ENCODE results near the gene REC8. TPM values are rescaled to one million over a fixed set of nuclear protein-coding genes. Genes with fewer than 3 reads are reported as not detected.

The REC8 gene
- total and polyA plus RNA-seq, 2 of the 13 experiments (the other 11 are each of a cell fraction or from before 2014, with no cell fraction given): 3.4 to 14.7 TPM

GRCh38 chr14:24186831-24187538, 15.1 kb downstream of the REC8 start (continued):
- peak; percentile 34; the same call in 1 of the 2 replicates for TF ChIP-seq ZNF333 (CRISPR knock-in tag; IDR thresholded peaks at IDR 0.05; ENCODE audit: borderline replicate concordance)
- no peak for TF ChIP-seq KLF12 (CRISPR knock-in tag; IDR thresholded peaks at IDR 0.05; ENCODE audit: borderline replicate concordance)
- TF ChIP-seq KDM2A (CRISPR knock-in tag; IDR thresholded peaks at IDR 0.05; ENCODE audit: borderline replicate concordance, low read depth): no peak
- TF ChIP-seq MED8 (CRISPR knock-in tag; IDR thresholded peaks at IDR 0.05; ENCODE audit: insufficient replicate concordance): peak; percentile 21
- TF ChIP-seq ZNF230 (CRISPR knock-in tag; IDR thresholded peaks at IDR 0.05): no peak
- no peak for TF ChIP-seq CHD2 (IDR thresholded peaks at IDR 0.05; ENCODE audit: low read depth, low read length)
- peak; percentile 51; the same call in 1 of the 2 replicates for TF ChIP-seq ZNF776 (CRISPR knock-in tag; IDR thresholded peaks at IDR 0.05)
- TF ChIP-seq HOXD1 (CRISPR knock-in tag; IDR thresholded peaks at IDR 0.05): no peak
- no peak for TF ChIP-seq GFI1 (CRISPR knock-in tag; IDR thresholded peaks at IDR 0.05; ENCODE audit: borderline replicate concordance)
- TF ChIP-seq STAT6 (CRISPR knock-in tag; IDR thresholded peaks at IDR 0.05; ENCODE audit: borderline replicate concordance): no peak
- TF ChIP-seq MIER3 (CRISPR knock-in tag; IDR thresholded peaks at IDR 0.05; ENCODE audit: borderline replicate concordance): no peak
- no peak for TF ChIP-seq NR2F1 (CRISPR knock-in tag; IDR thresholded peaks at IDR 0.05)
- no peak for TF ChIP-seq FUBP1 (CRISPR knock-in tag; IDR thresholded peaks at IDR 0.05; ENCODE audit: borderline replicate concordance)
- TF ChIP-seq RBM39 (IDR thresholded peaks at IDR 0.05; ENCODE audit: low read depth, low read length, poor library complexity, severe bottlenecking): no peak
- no peak for TF ChIP-seq ZNF234 (CRISPR knock-in tag; conservative IDR thresholded peaks at IDR 0.05)
- TF ChIP-seq, protein P1, sequence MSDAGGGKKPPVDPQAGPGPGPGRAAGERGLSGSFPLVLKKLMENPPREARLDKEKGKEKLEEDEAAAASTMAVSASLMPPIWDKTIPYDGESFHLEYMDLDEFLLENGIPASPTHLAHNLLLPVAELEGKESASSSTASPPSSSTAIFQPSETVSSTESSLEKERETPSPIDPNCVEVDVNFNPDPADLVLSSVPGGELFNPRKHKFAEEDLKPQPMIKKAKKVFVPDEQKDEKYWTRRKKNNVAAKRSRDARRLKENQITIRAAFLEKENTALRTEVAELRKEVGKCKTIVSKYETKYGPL (CRISPR knock-in tag; IDR thresholded peaks at IDR 0.05): no peak
- no peak for TF ChIP-seq ZNF20 (CRISPR knock-in tag; IDR thresholded peaks at IDR 0.05)
- peak; percentile 53; the same call in 1 of the 2 replicates for TF ChIP-seq BRD4 (CRISPR knock-in tag; IDR thresholded peaks at IDR 0.05)
- TF ChIP-seq DMAP1 (CRISPR knock-in tag; IDR thresholded peaks at IDR 0.05): no peak
- 0 out of 2 replicates have a peak, but pooled peaks have one; percentile 76 for TF ChIP-seq DNMT1 (CRISPR knock-in tag; IDR thresholded peaks at IDR 0.05)
- peak; percentile 44; the same call in 1 of the 2 replicates for TF ChIP-seq ZNF280B (CRISPR knock-in tag; IDR thresholded peaks at IDR 0.05; ENCODE audit: borderline replicate concordance)
- TF ChIP-seq ZNF101 (CRISPR knock-in tag; IDR thresholded peaks at IDR 0.05; ENCODE audit: borderline replicate concordance, low read depth): no peak

Measured in HepG2 (cell line).